BE2C (cell line): ENCODE measurements around the gene ARHGAP19.

ENCODE experiments used
- DNase-seq: peaks from one replicate; pipeline ENCODE4 v3.0.0-alpha.2; 2020
- H3K27me3 ChIP-seq: fragments of 250-450 bp; sonication (Bioruptor Pico); 2 replicates; pipeline ENCODE4 v1.5.1; 2020; ENCODE audit warnings: mild to moderate bottlenecking
- H3K36me3 ChIP-seq: fragments of 250-450 bp; sonication (Bioruptor Pico); 2 replicates; pipeline ENCODE4 v1.5.1; 2020; ENCODE audit warnings: mild to moderate bottlenecking
- H3K4me1 ChIP-seq: fragments of 250-450 bp; sonication (Bioruptor Pico); 2 replicates; pipeline ENCODE4 v1.5.1; 2020
- H3K4me3 ChIP-seq: 2 replicates; pipeline ENCODE4 v1.5.1; 2011; ENCODE audit warnings: low read depth, low read length
- H3K9me3 ChIP-seq: fragments of 250-450 bp; sonication (Bioruptor Pico); 2 replicates; pipeline ENCODE4 v1.5.1; 2020
- CTCF ChIP-seq: IDR thresholded peaks from 2 replicates; pipeline ENCODE4 v1.5.1; 2012; ENCODE audit warnings: mild to moderate bottlenecking, low read depth, low read length

Gene ARHGAP19

GRCh38 chr10:97307866-97308780 lies 15.7 kb upstream of the ARHGAP19 start:
- no peaks in the 10 kb centered on the region for H3K9me3 ChIP-seq

GRCh38 chr10:97307441-97307840 lies 15.0 kb upstream of the ARHGAP19 start:
- H3K4me3 ChIP-seq = no peak overlapping the region
- no peak for DNase-seq
- TF ChIP-seq CTCF = no peak

More at GRCh38 chr10:97307866-97308780, 15.7 kb upstream of the ARHGAP19 start:
- no peak for DNase-seq
- no peaks in the 10 kb centered on the region for H3K4me1 ChIP-seq
- H3K36me3 ChIP-seq = no peaks in the 10 kb centered on the region
- no peak overlapping the region for H3K4me3 ChIP-seq
- H3K27me3 ChIP-seq = no peaks in the 10 kb centered on the region
- no peak for TF ChIP-seq CTCF

GRCh38 chr10:97302088-97302791 lies 9.8 kb upstream of the ARHGAP19 start:
- no peak overlapping the region for H3K4me3 ChIP-seq
- no peaks in the 10 kb centered on the region for H3K36me3 ChIP-seq
- no peaks in the 10 kb centered on the region for H3K27me3 ChIP-seq
- TF ChIP-seq CTCF = no peak
- no peaks in the 10 kb centered on the region for H3K4me1 ChIP-seq
- no peaks in the 10 kb centered on the region for H3K9me3 ChIP-seq
- DNase-seq = no peak

More at GRCh38 chr10:97307441-97307840, 15.0 kb upstream of the ARHGAP19 start:
- Histone ChIP-seq H3K27me3 (no peaks in the 10 kb centered on the region), H3K36me3 (no peaks in the 10 kb centered on the region), H3K9me3 (no peaks in the 10 kb centered on the region), H3K4me1 (no peaks in the 10 kb centered on the region)

- DNase-seq = no peak
- H3K4me1 ChIP-seq = no peaks in the 10 kb centered on the region
- H3K9me3 ChIP-seq = no peaks in the 10 kb centered on the region
- no peak overlapping the region for H3K4me3 ChIP-seq
- no peaks in the 10 kb centered on the region for H3K36me3 ChIP-seq
- no peak for TF ChIP-seq CTCF
- H3K27me3 ChIP-seq = no peaks in the 10 kb centered on the region
Measured at GRCh38 chr10:97300980-97301379, 8.5 kb upstream of the ARHGAP19 start.

GRCh38 chr10:97298223-97298571 lies 5.8 kb upstream of the ARHGAP19 start:
- no peaks in the 10 kb centered on the region for H3K4me1 ChIP-seq
- no peak for TF ChIP-seq CTCF

More at GRCh38 chr10:97298223-97298571, 5.8 kb upstream of the ARHGAP19 start:
- Histone ChIP-seq H3K36me3 (no peaks in the 10 kb centered on the region), H3K27me3 (no peaks in the 10 kb centered on the region), H3K9me3 (no peaks in the 10 kb centered on the region), H3K4me3 (no peak overlapping the region)
- DNase-seq = no peak
